ENCODE measurements around the gene APOBEC4.
"Not testable (repeated sequence)": the region's sequence is repeated elsewhere in the genome, so short reads cannot be mapped to it uniquely, and the experiment has no call there.

The APOBEC4 gene

GRCh38 chr1:183633676-183634343 lies 19.3 kb downstream of the APOBEC4 start:
- no peak for DNase-seq

- DNase-seq: no peak
Observed at GRCh38 chr1:183632964-183633363, 20.2 kb downstream of the APOBEC4 start.

- no peak for DNase-seq
Observed at GRCh38 chr1:183632114-183632513, 21.0 kb downstream of the APOBEC4 start.

GRCh38 chr1:183630748-183631147 lies 22.4 kb downstream of the APOBEC4 start:
- DNase-seq: no peak

- DNase-seq: no peak
Observed at GRCh38 chr1:183628537-183628936, 24.6 kb downstream of the APOBEC4 start.

GRCh38 chr1:183626236-183626635 lies 26.9 kb downstream of the APOBEC4 start:
- DNase-seq: not testable (repeated sequence)

- peak in 1 of 2 experiments; percentile 32 for DNase-seq
Observed at GRCh38 chr1:183622884-183623785, 30.0 kb downstream of the APOBEC4 start.

GRCh38 chr1:183622013-183622412 lies 31.1 kb downstream of the APOBEC4 start:
- DNase-seq: no peak

- no peak for DNase-seq
Observed at GRCh38 chr1:183620311-183620710, 32.8 kb downstream of the APOBEC4 start.

GRCh38 chr1:183619781-183620180 lies 33.3 kb downstream of the APOBEC4 start:
- DNase-seq: no peak

- not testable (repeated sequence) for DNase-seq
Observed at GRCh38 chr1:183618202-183618601, 34.9 kb downstream of the APOBEC4 start.

GRCh38 chr1:183612975-183613374 lies 40.1 kb downstream of the APOBEC4 start:
- not testable (repeated sequence) for DNase-seq

- DNase-seq: no peak
Observed at GRCh38 chr1:183612407-183612806, 40.7 kb downstream of the APOBEC4 start.

GRCh38 chr1:183611021-183611420 lies 42.1 kb downstream of the APOBEC4 start:
- DNase-seq: no peak

- no peak for DNase-seq
Observed at GRCh38 chr1:183609759-183610452, 43.2 kb downstream of the APOBEC4 start.

- DNase-seq: no peak
Observed at GRCh38 chr1:183609313-183609712, 43.8 kb downstream of the APOBEC4 start.

- no peak for DNase-seq
Observed at GRCh38 chr1:183607322-183607980, 45.7 kb downstream of the APOBEC4 start.

GRCh38 chr1:183605904-183606303 lies 47.2 kb downstream of the APOBEC4 start:
- no peak for DNase-seq

GRCh38 chr1:183604815-183605214 lies 48.3 kb downstream of the APOBEC4 start:
- DNase-seq: no peak

GRCh38 chr1:183604038-183604808 lies 48.9 kb downstream of the APOBEC4 start:
- no peak for DNase-seq

- no peak for DNase-seq
Observed at GRCh38 chr1:183602510-183602909, 50.6 kb downstream of the APOBEC4 start.

GRCh38 chr1:183600634-183601033 lies 52.5 kb downstream of the APOBEC4 start:
- DNase-seq: no peak

All from cerebellar nuclear complex (tissue), 1 donor.